Fibroblast of skin of right quadriceps (primary cell): ENCODE results near the gene NAA80.
A peak's percentile ranks its signal among the peaks of the same experiment; 100 is the strongest.
"Not testable (repeated sequence)": the region's sequence is repeated elsewhere in the genome, so short reads cannot be mapped to it uniquely, and the experiment has no call there.

Source experiments
- DNase-seq: peaks from one replicate; pipeline ENCODE4 v3.0.0-alpha.2; 2013

NAA80 gene

GRCh38 chr3:50288387-50289007, 10.7 kb downstream of the NAA80 start:
- no peak for DNase-seq

GRCh38 chr3:50287262-50287661, 11.9 kb downstream of the NAA80 start:
- no peak for DNase-seq

- no peak for DNase-seq
These were observed 12.6 kb downstream of the NAA80 start for GRCh38 chr3:50286322-50287227.

- not testable (repeated sequence) for DNase-seq
These were observed 15.1 kb downstream of the NAA80 start for GRCh38 chr3:50284121-50284520.

- DNase-seq, result no peak
These were observed 19.8 kb downstream of the NAA80 start for GRCh38 chr3:50279255-50280016.

- no peak for DNase-seq
These were observed 20.4 kb downstream of the NAA80 start, which contains the start of gene LSMEM2 for GRCh38 chr3:50278880-50279224. Gene LSMEM2, plus strand, starts transcription at chr3:50279087. Its CDS starts 27 bp downstream, at chr3:50279114.

- DNase-seq, result no peak
These were observed 20.9 kb downstream of the NAA80 start for GRCh38 chr3:50278123-50278879.

- no peak for DNase-seq
These were observed 22.5 kb downstream of the NAA80 start for GRCh38 chr3:50276762-50277101.

GRCh38 chr3:50275996-50276761, 23.0 kb downstream of the NAA80 start:
- no peak for DNase-seq

- no peak for DNase-seq
These were observed 23.8 kb downstream of the NAA80 start for GRCh38 chr3:50275141-50275995.

GRCh38 chr3:50274371-50275104, 24.7 kb downstream of the NAA80 start:
- DNase-seq, result peak; percentile 40

DNA sequence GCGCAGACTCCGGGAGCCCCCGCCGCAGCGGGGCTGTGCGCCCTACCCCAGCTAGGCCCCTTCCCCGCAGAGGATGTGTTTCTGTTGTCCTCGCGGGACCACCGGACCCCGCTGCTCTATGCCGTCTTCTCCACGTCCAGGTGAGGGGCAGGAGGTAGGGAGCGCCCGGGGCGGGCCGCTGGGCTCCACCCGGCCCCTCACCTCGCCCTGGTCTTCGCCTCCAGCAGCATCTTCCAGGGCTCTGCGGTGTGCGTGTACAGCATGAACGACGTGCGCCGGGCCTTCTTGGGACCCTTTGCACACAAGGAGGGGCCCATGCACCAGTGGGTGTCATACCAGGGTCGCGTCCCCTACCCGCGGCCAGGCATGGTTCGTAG, 25.5 kb downstream of the NAA80 start:
- DNase-seq, result no peak

DNA sequence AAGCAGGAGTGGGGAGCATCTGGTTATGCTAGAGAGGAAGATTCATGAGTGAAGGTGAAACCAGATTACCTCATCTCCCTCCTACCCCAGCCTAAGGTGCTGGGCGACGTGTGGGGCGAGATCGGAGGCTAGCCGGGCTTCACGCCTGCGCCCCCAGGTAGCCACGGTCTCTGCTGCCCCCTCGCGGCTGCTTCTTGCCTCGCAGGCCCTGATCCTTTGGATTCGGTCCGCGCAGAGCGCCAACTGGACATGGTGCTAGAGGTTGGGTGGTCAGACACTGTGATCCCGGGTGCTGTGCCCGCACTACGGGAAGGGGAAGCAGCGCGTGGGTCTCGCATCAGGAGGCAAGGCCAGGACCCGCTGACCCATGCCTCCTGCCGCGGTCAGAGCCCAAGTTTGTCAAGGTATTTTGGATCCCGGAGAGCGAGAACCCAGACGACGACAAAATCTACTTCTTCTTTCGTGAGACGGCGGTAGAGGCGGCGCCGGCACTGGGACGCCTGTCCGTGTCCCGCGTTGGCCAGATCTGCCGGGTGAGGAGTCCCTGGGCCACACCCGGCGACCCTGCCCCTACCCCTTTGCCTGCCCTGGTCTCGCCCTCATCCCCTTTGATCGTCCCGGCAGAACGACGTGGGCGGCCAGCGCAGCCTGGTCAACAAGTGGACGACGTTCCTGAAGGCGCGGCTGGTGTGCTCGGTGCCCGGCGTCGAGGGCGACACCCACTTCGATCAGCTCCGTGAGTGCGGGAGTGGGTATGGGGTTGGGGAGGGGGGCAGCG, 26.1 kb downstream of the NAA80 start:
- peak; percentile 60 for DNase-seq

- not testable (repeated sequence) for DNase-seq
These were observed 26.7 kb downstream of the NAA80 start for GRCh38 chr3:50272538-50272910.

- DNase-seq, result no peak
These were observed 27.8 kb downstream of the NAA80 start for GRCh38 chr3:50271314-50271936.

- DNase-seq, result no peak
These were observed 28.6 kb downstream of the NAA80 start for GRCh38 chr3:50270422-50271224.

DNA sequence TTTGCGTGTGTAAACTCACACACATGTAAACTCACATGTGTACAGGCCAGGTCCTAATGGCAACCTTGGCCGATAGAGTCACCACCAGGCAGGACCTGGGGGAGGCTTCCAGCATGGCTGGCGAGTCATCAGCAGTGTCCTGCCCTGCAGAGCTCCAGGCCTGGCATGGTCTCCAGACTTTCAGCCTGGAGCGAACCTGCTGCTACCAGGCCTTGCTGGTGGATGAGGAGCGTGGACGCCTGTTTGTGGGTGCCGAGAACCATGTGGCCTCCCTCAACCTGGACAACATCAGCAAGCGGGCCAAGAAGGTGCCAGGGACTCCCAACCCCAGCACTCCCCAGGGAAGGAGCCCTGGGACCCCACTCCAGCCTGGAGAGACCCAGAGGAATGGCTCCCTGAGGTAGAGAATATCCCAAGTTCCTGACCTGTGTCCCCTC, 29.2 kb downstream of the NAA80 start:
- DNase-seq, result no peak

- no peak for DNase-seq
These were observed 29.7 kb downstream of the NAA80 start for GRCh38 chr3:50269460-50269859.
